AML-193 (cell line): ENCODE data around the gene RALGAPB.
"Not testable (repeated sequence)": the region's sequence is repeated elsewhere in the genome, so short reads cannot be mapped to it uniquely, and the experiment has no call there.

Source experiments
- DNase-seq, 2 experiments: peaks; one replicate each; lab custom pipeline; 2025; lab: John Stamatoyannopoulos, UW

RALGAPB gene

DNA sequence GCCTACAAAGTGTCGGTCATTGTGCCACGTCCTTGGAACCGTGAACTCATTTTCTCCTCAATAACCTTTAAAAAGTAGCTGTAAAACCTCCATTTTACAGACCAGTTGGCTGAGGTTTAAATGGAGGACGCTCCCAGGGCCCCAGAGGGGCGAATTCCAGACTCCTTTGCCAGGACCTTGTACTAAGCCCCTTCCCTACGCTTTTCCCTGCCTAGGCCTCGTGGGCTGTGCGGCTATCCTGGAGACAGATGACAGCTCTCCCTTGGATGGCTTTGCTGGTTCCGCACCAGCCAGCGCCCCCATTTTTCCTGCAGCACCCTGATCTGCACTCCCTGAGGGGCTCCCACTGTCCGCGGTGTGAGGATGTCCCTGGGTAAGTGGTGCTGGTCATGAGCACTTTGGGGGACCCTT lies 25.4 kb upstream of the RALGAPB start:
- DNase-seq = no peak

DNA sequence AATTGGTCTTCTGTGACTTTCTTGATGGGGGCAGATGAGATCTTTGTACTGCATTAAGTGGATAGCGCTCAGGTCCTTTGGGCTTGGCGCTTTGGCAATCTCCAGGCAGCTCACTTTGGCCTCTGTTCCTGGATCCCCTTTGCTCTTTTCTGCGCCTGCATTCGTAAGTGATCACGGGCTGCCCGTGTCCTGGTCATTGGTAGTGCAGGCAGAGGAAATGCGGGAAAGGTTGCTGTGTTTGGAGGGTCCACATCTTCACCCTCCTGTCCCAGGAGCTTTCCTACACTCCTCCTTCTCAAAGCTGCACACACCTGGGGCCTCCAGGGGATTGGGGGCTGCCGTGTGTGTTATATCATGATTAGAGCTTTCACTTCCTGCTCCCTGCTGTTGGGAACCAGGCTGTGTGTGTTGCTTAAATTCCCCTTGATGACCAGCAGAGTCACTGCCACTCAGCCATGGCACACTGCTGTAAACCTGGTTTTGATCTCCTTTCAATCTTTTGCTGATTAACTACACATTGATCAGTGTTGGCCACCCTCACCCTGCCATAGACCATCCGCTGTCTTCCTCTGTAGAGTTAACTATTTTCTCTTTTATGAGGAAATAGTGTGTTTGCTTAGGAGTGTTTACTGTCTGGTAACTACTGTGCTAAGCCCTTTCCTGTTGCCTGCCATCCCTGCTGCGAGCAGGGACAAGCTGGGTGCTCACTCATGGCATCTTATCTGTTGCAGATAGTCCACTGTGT lies 24.5 kb upstream of the RALGAPB start:
- no peak for DNase-seq

DNA sequence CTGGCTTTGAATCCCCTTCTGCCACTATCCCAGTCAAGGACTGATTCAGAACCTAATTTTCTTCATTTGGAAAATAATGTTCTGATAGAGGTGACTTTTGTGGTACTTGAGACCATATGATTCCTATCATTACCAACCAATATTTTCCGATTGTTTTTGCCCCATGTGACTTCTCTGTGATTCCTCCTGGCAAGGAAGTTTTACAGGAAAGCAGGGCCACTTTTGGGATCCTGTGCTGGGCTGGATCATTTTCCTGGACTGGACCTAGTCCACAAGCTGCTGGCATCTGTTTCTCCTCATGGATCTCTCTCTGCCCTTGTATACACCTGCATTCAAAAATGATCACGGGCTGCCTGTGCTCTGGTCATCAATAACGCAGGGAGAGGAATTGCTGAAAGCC lies 23.6 kb upstream of the RALGAPB start:
- DNase-seq = no peak

DNA sequence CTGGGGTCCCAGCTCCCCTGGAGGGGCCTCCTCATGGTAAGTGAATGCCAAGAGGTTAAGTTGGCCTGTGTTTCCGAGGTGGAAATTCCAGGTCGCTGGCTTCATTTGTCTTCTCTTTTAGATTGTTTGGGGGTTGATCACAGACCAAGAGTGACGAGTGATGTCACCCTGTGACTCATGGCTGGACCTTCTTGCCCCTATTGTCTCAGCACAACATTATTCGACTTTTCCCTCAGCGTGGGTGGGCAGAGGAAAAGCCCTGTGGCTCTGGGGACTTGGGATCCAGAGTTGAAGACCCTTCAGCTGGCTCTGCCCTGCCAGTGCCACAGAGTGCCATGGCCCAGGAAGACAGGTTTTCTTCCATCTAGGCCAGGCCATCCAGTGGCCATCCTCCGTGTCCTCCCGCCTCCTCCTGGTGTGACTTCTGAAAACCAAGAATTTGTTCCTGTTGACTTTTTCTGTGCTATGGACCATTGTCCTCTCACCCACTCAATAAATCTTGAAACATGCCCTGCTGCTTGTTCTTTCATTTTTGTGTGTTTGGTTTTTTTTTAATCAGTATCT lies 22.1 kb upstream of the RALGAPB start:
- no peak for DNase-seq

DNA sequence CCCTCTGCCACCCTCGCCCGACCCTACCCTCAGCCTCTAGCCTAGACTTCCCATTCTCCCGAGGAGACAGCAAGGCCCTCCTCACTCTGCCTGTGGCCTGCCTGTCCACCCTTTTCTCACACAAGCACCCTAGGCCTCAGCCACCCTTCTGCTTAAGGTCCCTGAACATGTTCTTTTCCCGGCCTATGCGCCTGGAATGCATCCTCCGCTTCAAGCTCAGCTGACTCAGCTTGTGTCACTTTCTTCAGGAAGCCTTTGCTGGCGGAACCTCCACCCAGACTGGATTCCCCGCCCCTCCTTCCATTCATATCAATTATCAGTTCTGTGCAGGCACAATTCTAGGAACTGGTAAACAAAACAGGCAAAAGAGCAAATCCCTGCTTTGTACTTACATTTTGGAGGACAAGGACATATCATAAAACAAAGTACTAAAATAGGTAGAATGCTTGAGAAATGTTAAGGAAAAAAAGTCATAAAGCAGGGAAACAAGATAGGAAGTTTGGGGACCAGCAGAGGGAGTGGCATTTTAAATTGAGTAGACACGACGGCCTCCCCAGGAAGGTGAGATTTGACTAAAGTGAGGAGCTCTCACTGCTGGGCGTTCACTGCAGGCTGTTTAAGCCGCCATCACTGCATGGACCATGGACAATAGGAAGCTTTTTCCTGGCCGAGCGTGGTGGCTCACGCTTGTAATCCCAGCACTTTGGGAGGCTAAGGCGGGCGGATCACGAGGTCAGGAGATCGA lies 19.6 kb upstream of the RALGAPB start:
- DNase-seq = no peak

DNA sequence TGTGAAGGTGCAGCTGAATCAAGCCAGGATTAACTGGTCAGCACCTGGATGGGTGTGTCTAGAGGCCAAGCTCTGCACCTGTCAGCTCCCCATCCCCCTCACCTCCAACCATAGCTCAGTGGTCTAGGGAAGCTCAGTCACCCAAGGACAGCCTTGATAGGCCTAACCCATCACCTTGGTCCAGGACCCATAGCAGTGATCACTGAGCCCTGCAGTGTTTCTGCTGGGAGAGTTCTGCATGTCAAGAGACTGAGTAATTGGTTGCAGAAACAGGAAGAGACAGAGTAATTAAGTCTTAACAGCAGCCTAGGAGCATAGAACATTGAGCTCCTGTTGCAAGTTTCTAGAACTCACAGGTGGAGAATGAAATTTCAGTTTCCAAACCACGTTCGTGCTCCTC lies 18.7 kb upstream of the RALGAPB start:
- DNase-seq = no peak

DNA sequence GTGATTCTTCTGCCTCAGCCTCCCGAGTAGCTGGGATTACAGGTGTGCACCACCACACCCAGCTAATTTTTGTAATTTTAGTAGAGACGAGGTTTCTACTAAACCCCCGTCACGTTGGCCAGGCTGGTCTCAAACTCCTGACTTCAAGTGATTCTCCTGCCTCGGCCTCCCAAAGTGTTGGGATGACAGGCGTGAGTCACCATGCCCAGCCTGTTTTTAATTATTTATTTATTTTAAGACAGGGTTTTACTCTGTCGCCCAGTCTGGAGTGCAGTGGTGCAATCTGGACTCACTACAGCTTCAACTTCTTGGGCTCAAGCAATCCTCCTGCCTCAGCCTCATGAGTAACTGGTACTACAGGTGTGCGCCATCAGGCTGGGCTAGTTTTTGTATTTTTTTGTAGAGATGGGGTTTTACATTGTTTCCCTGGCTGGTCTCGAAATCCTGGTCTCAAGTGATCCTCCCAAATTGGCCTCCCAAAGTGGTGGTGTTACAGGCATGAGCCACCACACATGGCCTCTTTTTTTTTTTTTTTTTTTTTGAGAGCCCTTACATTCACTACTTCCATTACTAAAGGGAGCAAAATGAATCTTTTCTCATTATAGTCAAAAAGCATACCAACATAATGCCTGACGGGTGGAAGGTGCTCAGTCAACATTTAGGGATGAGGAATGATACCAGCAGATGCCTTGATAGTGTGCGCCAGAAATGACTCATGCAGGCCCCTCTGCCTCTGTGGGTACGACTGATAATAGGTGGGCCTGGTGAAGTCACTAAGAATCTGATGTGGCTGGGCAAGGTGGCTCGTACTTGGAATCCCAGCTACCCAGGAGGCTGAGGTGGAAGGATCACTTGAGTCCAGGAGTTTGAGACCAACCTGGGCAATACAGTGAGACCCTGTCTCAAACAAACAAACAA lies 17.8 kb upstream of the RALGAPB start:
- DNase-seq = no peak

DNA sequence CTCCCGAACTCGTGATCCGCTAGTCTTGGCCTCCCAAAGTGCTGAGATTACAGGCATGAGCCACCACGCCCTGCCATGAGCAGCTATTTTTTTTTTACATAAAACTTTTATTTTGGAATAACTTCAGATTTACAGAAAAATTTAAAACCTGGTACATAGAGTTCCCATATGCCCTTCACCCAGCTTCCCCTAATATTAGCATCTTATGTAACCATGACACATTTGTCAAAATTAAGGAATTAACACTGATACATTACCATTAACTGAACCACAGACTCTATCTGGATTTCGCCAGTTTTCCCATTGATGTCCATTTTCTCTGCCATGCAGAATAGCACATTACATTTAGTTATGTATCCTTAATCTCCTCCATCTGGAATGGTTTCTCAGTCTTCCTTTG lies 14.3 kb upstream of the RALGAPB start:
- no peak for DNase-seq

DNA sequence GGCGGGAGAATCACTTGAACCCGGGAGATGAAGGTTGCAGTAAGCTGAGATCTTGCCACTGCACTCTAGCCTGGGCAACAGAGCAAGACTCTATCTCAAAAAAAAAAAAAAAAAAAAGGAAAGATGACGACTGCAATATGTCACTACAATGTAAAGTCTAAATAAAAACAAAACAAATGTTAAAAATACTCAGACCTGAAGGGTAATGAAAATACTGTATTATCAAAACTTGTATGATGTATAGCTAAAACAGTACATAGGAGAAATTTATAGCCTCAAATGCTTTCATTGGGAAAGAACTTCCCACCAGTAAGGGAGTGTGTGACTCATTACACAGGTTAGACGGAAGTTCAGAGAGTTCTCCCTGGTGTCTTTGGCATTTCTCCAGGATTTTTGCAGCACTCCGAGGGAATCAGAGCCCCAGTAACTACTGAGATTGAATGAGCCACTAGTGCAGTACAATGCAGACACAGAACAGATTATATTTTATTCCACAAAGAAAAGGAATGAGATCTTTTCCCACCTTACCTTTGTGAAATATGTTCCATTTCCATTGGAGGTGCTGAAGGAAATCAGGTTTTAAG lies 12.5 kb upstream of the RALGAPB start:
- peak in 1 of 2 experiments; percentile 7 for DNase-seq

DNA sequence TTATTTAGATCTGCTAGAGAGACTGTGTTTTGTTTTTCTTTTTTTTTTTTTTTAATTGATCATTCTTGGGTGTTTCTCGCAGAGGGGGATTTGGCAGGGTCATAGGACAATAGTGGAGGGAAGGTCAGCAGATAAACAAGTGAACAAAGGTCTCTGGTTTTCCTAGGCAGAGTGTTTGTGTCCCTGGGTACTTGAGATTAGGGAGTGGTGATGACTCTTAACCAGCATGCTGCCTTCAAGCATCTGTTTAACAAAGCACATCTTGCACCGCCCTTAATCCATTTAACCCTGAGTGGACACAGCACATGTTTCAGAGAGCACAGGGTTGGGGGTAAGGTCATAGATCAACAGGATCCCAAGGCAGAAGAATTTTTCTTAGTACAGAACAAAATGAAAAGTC lies 12.0 kb upstream of the RALGAPB start:
- DNase-seq = not testable (repeated sequence)

DNA sequence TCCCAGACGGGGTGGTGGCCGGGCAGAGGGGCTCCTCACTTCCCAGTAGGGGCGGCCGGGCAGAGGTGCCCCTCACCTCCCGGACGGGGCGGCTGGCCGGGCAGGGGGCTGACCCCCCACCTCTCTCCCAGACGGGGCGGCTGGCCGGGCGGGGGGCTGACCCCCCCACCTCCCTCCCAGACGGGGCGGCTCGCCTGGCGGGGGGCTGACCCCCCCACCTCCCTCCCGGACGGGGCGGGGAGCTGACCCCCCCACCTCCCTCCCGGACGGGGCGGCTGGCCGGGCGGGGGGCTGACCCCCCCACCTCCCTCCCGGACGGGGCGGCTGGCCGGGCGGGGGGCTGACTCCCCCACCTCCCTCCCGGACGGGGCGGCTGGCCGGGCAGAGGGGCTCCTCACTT lies 11.5 kb upstream of the RALGAPB start:
- not testable (repeated sequence) for DNase-seq

DNA sequence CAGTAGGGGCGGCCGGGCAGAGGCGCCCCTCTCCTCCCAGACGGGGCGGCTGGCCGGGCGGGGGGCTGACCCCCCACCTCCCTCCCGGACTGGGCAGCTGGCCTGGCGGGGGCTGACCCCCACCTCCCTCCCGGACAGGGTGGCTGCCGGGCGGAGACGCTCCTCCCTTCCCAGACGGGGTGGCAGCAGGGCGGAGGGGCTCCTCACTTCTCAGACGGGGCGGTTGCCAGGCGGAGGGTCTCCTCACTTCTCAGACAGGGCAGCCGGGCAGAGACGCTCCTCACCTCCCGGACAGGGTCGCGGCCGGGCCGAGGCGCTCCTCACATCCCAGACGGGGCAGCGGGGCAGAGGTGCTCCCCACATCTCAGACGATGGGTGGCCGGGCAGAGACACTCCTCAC lies 11.1 kb upstream of the RALGAPB start:
- not testable (repeated sequence) for DNase-seq

DNA sequence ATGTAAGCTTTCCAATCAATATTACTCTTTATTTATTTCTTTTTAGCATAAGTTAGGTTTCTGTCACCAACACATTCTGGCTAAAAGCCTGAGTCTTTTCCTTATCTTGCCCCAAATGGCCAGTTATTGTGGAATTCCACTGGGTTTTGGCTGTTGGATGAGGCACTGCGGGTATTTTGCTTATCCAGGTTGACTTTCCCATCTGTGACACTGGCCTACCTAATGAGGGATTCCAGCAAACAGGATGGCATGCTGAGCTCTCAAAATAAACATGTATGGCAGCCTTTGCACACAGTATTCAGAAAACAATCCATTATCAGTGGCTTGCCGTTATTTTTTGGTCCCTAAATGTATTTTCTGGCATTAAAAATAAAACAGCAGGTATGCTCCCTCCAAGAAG lies 6.5 kb upstream of the RALGAPB start:
- no peak for DNase-seq

DNA sequence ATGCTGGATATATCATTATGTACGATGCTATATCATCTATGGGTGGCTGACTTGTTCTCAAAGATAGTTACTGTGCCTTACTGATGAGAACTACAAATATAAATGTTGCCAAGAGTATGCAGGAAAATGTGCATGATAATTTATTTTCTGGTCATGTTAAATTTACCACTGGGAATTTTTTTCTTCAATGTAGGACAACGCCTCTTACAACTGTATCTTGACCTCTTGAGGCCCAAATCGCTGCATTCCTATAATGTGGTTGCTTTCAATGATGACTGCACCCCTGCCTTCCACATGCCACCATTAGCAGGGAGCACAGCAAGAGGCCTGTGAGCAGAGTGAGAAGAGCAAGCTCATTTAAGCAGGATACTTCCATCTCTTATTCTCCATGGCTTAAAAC lies 5.7 kb upstream of the RALGAPB start:
- no peak for DNase-seq

DNA sequence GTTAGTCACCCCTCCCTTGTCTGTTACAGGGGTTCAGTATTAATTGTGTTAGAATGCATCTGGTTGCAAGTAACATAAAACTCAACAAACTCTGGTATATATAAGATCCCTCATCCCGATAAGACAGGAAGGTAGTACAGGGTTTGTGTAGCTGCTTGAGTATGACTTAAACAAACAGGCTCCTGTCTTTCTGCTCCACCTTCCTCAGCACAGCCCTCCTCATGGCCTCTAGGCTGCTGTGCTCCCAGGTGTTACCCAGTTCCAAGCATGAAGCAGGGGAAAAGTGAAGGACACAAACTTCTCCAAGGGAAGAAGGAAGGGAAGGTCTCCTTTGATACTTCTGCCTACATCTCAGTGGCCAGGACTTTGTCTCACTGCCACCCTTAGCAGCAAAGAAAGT lies 1.4 kb upstream of the RALGAPB start:
- no peak for DNase-seq

DNA sequence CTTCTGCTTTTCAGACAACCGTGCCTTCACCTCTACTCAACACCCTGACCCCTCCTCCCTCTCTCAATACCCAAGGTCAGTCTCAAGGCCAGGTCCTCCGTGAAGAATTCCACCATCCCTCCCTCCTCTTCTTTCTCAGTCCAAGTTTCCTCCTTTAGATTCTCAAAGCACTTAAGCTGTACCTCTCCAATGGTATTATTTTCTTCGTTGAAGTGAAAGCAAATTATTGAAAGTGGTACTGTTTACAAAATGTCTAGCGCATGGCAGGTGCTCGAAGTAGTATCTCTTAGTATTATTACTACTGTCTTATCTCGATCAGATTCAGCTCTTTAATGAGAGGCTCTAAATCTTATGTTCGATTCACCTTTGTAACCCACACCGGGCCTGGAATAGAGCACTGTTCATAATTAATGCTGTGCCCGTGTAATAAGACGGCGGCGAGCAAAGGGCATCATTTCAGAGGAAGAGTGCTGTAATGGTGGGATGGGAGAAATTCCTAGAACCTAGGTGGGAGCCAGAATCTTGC lies 593 bp upstream of the RALGAPB start:
- no peak for DNase-seq

DNA sequence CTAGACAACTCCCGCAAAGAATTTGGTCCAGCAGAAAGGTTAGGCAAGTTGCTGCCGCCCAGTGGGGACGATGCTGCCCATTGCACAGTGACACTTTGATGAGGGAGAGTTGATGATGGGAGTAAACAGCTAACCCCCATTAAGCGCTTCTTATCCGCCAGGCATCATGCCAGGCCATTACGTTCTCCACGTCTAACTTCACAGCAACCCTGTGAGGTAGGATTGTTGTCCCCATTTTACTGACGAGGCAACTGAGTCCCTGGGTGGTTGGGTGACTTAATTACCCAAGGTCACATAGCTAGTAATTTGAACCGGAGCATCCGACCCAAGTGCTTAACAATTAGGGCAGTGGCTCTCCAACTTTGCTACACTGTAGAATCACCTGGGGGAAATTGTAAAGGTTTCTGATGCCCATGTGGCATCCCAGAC lies 738 bp downstream of the RALGAPB start:
- peak in 1 of 2 experiments; percentile 13 for DNase-seq

DNA sequence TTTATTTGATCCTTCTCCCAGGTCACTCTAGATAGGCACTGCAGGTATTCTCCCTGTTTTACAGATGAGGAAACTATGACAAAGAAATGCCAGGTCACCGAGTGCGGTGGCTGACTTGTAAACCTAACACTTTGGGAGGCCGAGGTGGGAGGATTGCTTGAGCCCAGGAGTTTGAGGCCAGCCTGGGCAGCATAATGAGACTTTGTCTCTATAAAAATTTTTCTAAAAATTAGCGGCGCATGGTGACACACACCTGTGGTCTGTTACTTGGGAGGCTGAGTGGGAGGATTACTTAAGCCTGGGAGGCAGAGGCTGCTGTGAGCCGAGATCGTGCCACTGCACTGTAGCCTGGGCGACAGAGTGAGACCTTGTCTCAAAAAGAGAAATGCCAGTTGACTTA lies 5.1 kb downstream of the RALGAPB start:
- DNase-seq = no peak

DNA sequence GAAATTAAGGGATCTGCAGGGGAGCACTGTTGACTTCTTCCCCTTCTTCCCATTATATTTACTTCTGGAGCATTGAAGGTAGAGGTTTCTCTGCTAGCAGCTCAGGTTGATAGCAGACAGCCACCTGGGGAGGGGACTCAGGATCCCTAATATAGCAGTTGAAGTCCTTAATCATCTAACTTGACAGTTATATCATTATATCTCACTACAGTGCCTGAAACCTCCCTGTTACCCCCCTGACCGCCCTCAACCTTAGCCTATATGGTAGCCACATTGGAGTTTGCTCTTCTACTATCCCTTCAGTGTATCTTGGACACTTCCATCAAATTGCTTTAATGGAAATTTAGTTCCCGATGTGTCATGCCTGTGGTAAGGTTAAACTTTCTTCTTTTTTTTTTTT lies 7.0 kb downstream of the RALGAPB start:
- DNase-seq = no peak

DNA sequence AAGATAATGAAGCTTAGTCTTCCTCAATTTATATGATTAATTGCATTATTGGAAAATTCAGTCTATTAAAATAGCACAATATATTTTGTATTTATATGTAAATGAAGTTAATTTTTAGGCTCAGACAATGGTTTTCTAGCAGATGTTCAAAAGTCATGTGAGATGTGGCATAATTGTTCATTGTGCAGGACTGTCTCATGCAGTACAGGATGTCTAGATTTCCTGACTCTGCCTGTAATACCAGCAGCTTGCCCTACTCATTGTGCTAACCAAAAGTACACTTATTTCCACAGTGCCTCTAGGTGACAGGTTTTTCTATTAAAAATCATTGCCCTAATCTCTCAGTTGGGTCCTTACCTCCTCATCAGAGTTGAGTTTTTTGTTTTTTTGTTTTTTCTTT lies 12.4 kb downstream of the RALGAPB start:
- no peak for DNase-seq

DNA sequence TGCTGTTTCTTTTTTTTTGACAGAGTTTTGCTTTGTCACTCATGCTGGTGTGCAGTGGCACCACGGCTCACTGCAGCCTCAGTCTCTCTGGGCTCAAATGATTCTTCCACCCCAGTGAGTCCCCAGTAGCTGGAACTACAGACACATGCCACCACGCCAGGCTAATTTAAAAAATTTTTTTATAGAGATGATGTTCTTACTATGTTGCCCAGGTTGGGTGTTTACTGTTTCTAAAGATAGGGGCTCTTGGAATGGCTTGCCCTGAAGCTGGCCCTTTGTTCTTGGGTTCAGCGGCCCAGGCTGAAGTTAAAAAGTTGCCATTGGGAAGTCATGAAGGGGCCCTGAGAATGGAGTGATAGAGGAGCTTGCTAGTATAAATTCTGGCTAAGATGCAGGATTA lies 16.5 kb downstream of the RALGAPB start:
- no peak for DNase-seq
